HG03457 (cell line): ENCODE results near the gene IRF2BP1.

Source experiments
- ATAC-seq: cut with Tn5 transposase; IDR thresholded peaks from one replicate; pipeline ENCODE4 v1.9.1; 2021; ENCODE audit warnings: moderate number of reproducible peaks; ENCODE audit not compliant: unreplicated experiment

The IRF2BP1 gene, protein sequence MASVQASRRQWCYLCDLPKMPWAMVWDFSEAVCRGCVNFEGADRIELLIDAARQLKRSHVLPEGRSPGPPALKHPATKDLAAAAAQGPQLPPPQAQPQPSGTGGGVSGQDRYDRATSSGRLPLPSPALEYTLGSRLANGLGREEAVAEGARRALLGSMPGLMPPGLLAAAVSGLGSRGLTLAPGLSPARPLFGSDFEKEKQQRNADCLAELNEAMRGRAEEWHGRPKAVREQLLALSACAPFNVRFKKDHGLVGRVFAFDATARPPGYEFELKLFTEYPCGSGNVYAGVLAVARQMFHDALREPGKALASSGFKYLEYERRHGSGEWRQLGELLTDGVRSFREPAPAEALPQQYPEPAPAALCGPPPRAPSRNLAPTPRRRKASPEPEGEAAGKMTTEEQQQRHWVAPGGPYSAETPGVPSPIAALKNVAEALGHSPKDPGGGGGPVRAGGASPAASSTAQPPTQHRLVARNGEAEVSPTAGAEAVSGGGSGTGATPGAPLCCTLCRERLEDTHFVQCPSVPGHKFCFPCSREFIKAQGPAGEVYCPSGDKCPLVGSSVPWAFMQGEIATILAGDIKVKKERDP

GRCh38 chr19:45885556-45886426 lies at the start of gene IRF2BP1:
Gene IRF2BP1 (minus strand): TSS chr19:45886141. CDS start chr19:45885774, 367 bp downstream.
- ATAC-seq, result no peak

DNA sequence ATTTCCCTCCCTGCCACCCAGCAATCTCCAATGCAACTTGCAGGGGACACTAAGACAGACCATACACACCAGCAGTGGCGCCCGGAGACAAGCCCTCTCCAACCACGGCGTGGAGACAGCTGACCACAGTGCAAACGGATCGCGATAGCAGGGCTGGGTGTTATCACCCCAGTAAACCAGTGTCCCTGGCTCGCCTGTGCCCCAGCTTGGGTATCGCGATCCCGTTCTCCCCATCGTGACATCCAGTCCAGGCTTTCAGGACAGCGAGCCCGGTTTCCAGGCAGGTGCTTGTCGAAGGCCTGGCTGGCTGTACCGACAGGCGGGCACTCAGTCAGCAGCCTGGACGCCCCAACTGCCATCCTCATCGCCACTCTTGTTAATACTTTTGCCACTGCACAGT lies 49.3 kb upstream of the IRF2BP1 start:
- ATAC-seq, result no peak

DNA sequence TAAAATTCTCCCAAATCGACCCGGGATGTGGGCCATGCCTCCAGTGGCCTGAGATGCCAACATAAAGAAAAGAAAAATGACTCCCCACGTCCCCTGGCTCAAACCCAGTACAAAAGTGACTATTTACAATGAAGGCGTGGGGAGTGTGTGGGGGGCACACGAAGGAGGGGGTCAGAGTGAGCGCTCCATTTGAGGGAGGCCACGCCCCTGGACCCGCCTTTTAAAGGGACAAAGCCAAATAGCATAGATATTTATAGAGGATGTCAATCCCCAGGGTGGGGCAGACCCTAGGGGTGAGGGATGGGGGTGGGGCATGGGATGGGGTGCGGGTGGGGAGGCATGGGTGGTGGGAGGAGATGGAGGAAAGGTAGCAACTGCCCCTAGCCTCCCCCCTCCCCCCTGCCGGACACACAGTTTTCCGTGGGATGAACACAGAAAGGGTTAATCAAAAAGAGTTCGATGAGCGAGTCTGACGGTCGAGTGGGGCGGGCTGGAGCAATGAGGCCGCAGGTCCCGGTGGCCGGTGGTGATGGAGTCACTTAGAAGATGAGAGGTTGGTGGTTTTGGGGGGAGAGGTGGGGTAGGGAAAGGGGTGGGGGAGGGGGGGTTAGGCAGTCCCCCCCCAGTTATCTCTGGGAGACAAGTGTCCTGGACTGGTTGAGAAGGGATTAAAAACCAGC lies 48.8 kb upstream of the IRF2BP1 start:
- ATAC-seq, result no peak

GRCh38 chr19:45933759-45934158 lies 47.8 kb upstream of the IRF2BP1 start:
- ATAC-seq, result no peak

GRCh38 chr19:45931055-45931454 lies 45.1 kb upstream of the IRF2BP1 start:
- no peak for ATAC-seq

- ATAC-seq, result no peak
Measured at GRCh38 chr19:45929247-45929646, 43.3 kb upstream of the IRF2BP1 start.

- no peak for ATAC-seq
Measured at GRCh38 chr19:45927565-45928261, 41.8 kb upstream of the IRF2BP1 start.

- ATAC-seq, result no peak
Measured at GRCh38 chr19:45924891-45925447, 39.0 kb upstream of the IRF2BP1 start.

GRCh38 chr19:45922281-45922680 lies 36.3 kb upstream of the IRF2BP1 start:
- ATAC-seq, result no peak

DNA sequence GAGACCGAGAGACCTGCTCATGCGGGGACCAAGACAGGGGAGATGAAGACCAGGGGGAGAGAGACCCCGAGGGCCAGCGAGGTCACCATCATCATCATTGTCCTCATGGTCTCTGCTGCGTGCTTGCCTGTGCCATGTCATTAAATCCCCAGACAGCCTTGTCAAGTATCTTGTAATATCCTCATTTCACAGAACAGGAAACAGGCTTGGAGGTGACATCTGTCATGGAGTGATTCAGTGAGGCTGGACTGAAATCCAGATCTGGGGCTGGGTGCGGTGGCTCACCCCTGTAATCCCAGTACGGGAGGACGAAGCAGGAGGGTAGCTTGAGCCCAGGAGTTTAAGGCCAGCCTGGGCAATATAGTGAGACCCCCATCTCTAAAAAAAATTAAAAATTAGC lies 34.5 kb upstream of the IRF2BP1 start:
- no peak for ATAC-seq

DNA sequence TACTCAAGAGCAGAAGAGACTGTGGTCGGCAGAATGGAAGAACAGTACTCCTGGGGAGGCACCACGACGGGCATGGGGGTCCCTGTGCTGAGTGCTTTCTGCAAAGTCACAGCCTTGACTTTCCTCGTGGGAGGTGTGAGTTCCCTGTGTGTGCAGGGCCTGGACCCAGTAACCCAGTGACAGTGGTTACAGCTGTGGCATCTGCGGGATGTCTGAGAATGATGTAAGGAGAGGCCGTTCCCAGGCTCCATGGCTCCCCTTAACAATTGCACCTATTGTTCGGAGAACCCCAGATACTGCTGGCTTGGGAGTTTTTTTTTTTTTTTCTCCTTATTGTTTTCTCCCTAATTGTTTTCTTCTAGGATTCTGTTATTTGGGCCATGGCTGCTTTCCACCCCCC lies 33.7 kb upstream of the IRF2BP1 start:
- ATAC-seq, result no peak

DNA sequence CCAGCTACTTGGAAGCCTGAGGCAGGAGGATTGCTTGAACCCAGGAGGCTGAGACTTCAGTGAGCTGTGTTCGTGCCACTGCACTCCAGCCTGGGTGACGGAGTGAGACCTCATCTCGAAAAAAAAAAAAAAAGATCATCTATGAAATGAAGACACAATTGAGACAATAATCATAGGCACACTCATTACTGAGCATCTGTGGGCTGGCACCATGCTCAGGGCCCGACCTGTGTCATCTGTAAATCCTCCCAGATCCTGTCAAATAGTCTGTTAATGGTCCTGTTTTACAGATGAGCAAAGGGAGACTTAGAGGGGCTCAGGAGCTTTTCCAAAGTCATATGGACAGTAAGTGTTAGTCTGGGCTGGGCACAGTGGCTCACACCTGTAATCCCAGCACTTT lies 32.8 kb upstream of the IRF2BP1 start:
- no peak for ATAC-seq

GRCh38 chr19:45917421-45918091 lies 31.6 kb upstream of the IRF2BP1 start:
- ATAC-seq, result no peak

DNA sequence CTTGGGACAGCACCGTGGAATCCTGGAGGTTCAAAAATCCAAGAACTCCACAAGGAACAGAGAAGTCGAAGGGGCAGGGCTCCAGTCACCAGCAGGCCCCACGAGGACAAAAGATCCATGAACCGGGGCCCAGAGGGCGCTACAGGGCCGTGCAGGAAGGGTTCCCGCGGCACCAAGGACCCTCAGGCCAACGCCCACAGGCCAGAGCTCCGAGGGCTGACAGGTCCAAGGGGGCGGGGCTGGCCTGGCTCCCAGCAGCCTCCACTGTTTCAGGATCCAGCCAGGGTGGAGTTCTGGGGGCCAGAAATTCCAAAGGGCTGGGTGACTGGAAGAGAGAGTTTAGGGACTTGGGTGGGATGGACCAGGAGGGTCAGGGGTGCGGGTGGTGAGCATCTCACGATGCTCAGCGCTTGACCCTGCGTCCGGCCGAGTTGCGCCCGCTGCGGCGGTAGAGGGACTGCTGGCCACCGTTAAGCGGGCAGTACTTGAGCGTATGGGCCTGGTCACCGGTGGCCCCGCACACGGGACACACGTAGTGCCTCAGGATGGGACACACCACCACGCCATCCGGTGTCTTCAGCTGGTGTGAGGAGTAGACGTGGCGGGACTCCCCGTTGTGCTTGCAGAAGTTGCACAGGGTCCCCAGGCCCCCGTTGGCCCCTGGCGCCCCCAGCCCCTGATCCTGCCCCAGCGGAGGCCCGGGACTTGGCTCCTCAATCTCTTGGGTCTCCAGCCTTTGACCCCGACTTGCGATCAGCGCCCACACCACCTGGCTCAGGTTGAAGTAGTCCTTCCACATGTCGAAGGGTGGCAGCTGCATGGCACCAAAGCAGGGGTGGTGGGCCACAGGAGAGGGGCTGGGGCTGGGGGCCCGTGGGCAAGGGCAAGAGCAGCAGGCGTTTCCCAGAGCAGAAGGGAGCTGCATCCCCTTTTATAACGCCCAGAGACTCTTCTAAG lies 28.2 kb upstream of the IRF2BP1 start, which contains the start of gene NANOS2:
TSS of gene NANOS2 (minus strand) at position 905 of the 957 bp plus-strand sequence. CDS start at position 820, 85 bp downstream.
- ATAC-seq, result no peak

GRCh38 chr19:45911291-45911690 lies 25.4 kb upstream of the IRF2BP1 start:
- ATAC-seq, result no peak

DNA sequence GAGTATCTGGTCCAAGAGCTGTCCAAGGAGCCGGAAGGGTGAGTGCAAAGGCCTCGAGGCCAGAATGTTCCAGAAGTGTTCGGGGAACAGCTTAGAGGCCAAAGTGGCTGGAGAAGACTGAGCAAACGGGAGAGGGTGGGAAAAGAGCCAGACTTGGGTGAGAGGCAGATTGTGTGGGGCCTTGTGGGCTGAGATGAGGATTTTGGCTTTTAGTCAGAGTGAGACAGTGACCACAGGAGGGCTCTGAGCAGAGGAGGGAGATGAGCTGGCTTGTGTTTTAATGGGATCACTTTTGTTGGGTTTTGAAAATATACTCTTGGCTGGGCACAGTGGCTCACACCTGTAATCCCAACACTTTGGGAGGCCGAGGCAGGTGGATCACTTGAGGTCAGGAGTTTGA lies 23.0 kb upstream of the IRF2BP1 start:
- no peak for ATAC-seq

DNA sequence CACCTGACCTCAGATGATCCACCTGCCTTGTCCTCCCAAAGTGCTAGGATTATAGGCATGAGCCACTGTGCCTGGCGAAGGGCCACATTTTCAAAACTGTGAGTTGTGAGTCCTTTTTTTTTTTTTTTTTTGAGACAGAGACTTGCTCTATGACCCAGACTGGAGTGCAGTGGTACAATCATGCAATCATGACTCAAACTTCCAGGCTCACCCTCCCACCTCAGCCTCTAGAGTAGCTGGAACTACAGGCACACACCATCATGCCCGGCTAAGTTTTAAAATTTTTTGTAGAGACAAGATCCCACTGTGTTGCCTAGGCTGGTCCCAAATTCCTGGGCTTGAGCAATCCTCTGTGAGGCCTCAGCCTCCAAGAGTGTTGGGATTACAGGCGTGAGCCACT lies 20.3 kb upstream of the IRF2BP1 start:
- no peak for ATAC-seq

- no peak for ATAC-seq
Measured at GRCh38 chr19:45905011-45905410, 19.1 kb upstream of the IRF2BP1 start.
